HepG2 (cell line): ENCODE results near the gene C12orf42.

Experiments
- ELF1 ChIP-seq: sonication (generic); formaldehyde crosslinking; IDR thresholded peaks from 2 replicates; pipeline ENCODE4 v1.4.0; 2020; ENCODE audit warnings: missing genetic modification reagents
- SRF ChIP-seq: IDR thresholded peaks from 2 replicates; pipeline ENCODE4 v1.6.1; 2011; ENCODE audit warnings: mild to moderate bottlenecking, low read depth, low read length, moderate library complexity
- ZNF354B ChIP-seq: sonication (generic); formaldehyde crosslinking; IDR thresholded peaks from 2 replicates; pipeline ENCODE4 v1.8.0; 2022; ENCODE audit warnings: mild to moderate bottlenecking, missing genetic modification reagents
- ZNF629 ChIP-seq: sonication (generic); formaldehyde crosslinking; conservative IDR thresholded peaks from 2 replicates; pipeline ENCODE4 v1.5.0; 2020; ENCODE audit warnings: missing genetic modification reagents
- ZNF841 ChIP-seq: sonication (generic); formaldehyde crosslinking; IDR thresholded peaks from 2 replicates; pipeline ENCODE4 v1.8.1; 2023; ENCODE audit warnings: missing genetic modification reagents, borderline replicate concordance
- TF ChIP-seq, protein P1 (sequence below): sonication (generic); formaldehyde crosslinking; IDR thresholded peaks from 2 replicates; pipeline ENCODE4 v1.5.0; 2020; ENCODE audit warnings: mild to moderate bottlenecking, missing genetic modification reagents, moderate library complexity

DNA sequence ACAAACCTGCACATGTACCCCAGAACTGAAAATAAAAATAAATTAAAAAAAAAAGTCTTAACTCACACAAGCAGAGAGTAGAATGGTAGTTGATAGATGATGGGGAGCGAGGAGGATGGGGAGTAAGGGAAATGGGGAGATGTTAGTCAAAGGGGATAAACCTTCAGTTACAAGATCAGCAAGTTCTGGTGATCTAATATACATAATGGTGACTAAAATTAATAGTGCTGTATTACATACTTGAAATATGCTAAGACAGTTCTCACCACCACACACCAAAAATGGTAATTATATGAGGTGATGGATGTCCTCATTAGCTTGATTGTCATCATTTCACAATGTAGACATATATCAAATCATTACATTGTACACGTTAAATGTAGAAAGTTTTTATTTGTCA lies 3.2 kb upstream of the C12orf42 start:
- TF ChIP-seq, protein P1, sequence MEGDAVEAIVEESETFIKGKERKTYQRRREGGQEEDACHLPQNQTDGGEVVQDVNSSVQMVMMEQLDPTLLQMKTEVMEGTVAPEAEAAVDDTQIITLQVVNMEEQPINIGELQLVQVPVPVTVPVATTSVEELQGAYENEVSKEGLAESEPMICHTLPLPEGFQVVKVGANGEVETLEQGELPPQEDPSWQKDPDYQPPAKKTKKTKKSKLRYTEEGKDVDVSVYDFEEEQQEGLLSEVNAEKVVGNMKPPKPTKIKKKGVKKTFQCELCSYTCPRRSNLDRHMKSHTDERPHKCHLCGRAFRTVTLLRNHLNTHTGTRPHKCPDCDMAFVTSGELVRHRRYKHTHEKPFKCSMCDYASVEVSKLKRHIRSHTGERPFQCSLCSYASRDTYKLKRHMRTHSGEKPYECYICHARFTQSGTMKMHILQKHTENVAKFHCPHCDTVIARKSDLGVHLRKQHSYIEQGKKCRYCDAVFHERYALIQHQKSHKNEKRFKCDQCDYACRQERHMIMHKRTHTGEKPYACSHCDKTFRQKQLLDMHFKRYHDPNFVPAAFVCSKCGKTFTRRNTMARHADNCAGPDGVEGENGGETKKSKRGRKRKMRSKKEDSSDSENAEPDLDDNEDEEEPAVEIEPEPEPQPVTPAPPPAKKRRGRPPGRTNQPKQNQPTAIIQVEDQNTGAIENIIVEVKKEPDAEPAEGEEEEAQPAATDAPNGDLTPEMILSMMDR (CRISPR knock-in tag) = no peak
- TF ChIP-seq ZNF841 (no peak), ZNF629 (CRISPR knock-in tag) (no peak), ZNF354B (CRISPR knock-in tag) (no peak), ELF1 (no peak), SRF (no peak)
